ENCODE measurements around the gene GJB2.

The GJB2 gene

GRCh38 chr13:20192836-20193161, at the start of gene GJB2:
Gene GJB2, minus strand, starts transcription at chr13:20192938. Its CDS starts 3,357 bp downstream, at chr13:20189581.
- DNase-seq = no peak

- no peak for DNase-seq
Measured at GRCh38 chr13:20241593-20241992, 48.9 kb upstream of the GJB2 start.

GRCh38 chr13:20239748-20240147, 47.0 kb upstream of the GJB2 start:
- no peak for DNase-seq

- no peak for DNase-seq
Measured at GRCh38 chr13:20232556-20233277, 40.0 kb upstream of the GJB2 start.

- no peak for DNase-seq
Measured at GRCh38 chr13:20231839-20232555, 39.3 kb upstream of the GJB2 start, which contains the start of gene GJB6. Gene GJB6, minus strand, starts transcription at chr13:20232319. Its CDS starts 8,839 bp downstream, at chr13:20223480.

GRCh38 chr13:20230913-20231838, 38.4 kb upstream of the GJB2 start:
- no peak for DNase-seq

GRCh38 chr13:20227730-20228129, 35.0 kb upstream of the GJB2 start:
- no peak for DNase-seq

- no peak for DNase-seq
Measured at GRCh38 chr13:20227288-20227687, 34.5 kb upstream of the GJB2 start.

GRCh38 chr13:20222553-20222952, 29.8 kb upstream of the GJB2 start:
- DNase-seq = no peak

- DNase-seq = no peak
Measured at GRCh38 chr13:20221772-20222171, 29.0 kb upstream of the GJB2 start.

- DNase-seq = no peak
Measured at GRCh38 chr13:20219577-20219976, 26.8 kb upstream of the GJB2 start.

GRCh38 chr13:20217168-20217567, 24.4 kb upstream of the GJB2 start:
- no peak for DNase-seq

- no peak for DNase-seq
Measured at GRCh38 chr13:20209948-20210347, 17.2 kb upstream of the GJB2 start.

- no peak for DNase-seq
Measured at GRCh38 chr13:20206698-20207235, 14.0 kb upstream of the GJB2 start.

- no peak for DNase-seq
Measured at GRCh38 chr13:20206065-20206697, 13.4 kb upstream of the GJB2 start.

- no peak for DNase-seq
Measured at GRCh38 chr13:20198781-20199180, 6.0 kb upstream of the GJB2 start.

GRCh38 chr13:20197361-20197834, 4.7 kb upstream of the GJB2 start:
- DNase-seq = peak; percentile 27

- no peak for DNase-seq
Measured at GRCh38 chr13:20195801-20196200, 3.1 kb upstream of the GJB2 start.

GRCh38 chr13:20193907-20194631, 1.3 kb upstream of the GJB2 start:
- no peak for DNase-seq

GRCh38 chr13:20193162-20193906, 596 bp upstream of the GJB2 start:
- no peak for DNase-seq

Measured in CD4-positive, alpha-beta T cell treated with Interleukin-4 for 4 hours (primary cell).